ENCODE results near the gene LDLRAD2. TPM values are rescaled to one million over a fixed set of nuclear protein-coding genes. Genes with fewer than 3 reads are reported as not detected.

LDLRAD2 gene
- total RNA-seq, 1 experiment from 2014 or later = not detected

- no peaks in the 10 kb centered on the region for H3K27me3 ChIP-seq (replicated peaks; ENCODE audit: insufficient read depth, low read depth, low read length, poor library complexity)
- H3K36me3 ChIP-seq (ENCODE audit: insufficient read depth, low read length, poor library complexity, severe bottlenecking) = no peaks in the 10 kb centered on the region
- TF ChIP-seq EZH2 (IDR thresholded peaks at IDR 0.05; ENCODE audit: borderline replicate concordance, low read depth, low read length, poor library complexity, severe bottlenecking) = no peak
- TF ChIP-seq CTCF (conservative IDR thresholded peaks at IDR 0.05; ENCODE audit: low read depth, low read length) = no peak
- H3K4me1 ChIP-seq (ENCODE audit: insufficient read depth, low read length, poor library complexity, severe bottlenecking) = no peaks in the 10 kb centered on the region
- ChIA-PET POLR2A (ENCODE audit: low non-redundant PET) (no interaction called here), CTCF (no interaction called here)
- no peak overlapping the region for H3K4me3 ChIP-seq (ENCODE audit: low read depth, low read length, poor library complexity, severe bottlenecking)
- intact Hi-C loops (cut with micrococcal nuclease; ENCODE audit: unreplicated experiment) = no loop called here
- DNase-seq (ENCODE audit: low spot score) = no peak
- H3K27ac ChIP-seq (ENCODE audit: low read depth, low read length, poor library complexity, severe bottlenecking) = no peak overlapping the region
- H3K9me3 ChIP-seq (ENCODE audit: low read depth, low read length, poor library complexity, severe bottlenecking) = no peaks in the 10 kb centered on the region
- BruUV-seq (replicated peaks) = no TSS peak
These were observed 54.6 kb downstream of the LDLRAD2 start for GRCh38 chr1:21866707-21867043.

GRCh38 chr1:21867451-21867996 is 55.5 kb downstream of the LDLRAD2 start:
- H3K4me1 ChIP-seq (ENCODE audit: insufficient read depth, low read length, poor library complexity, severe bottlenecking) = no peaks in the 10 kb centered on the region
- DNase-seq (ENCODE audit: low spot score) = no peak
- ChIA-PET POLR2A (ENCODE audit: low non-redundant PET) (no interaction called here), CTCF (no interaction called here)
- no peaks in the 10 kb centered on the region for H3K27me3 ChIP-seq (replicated peaks; ENCODE audit: insufficient read depth, low read depth, low read length, poor library complexity)
- intact Hi-C loops (cut with micrococcal nuclease; ENCODE audit: unreplicated experiment) = no loop called here
- no peak overlapping the region for H3K4me3 ChIP-seq (ENCODE audit: low read depth, low read length, poor library complexity, severe bottlenecking)
- no peaks in the 10 kb centered on the region for H3K36me3 ChIP-seq (ENCODE audit: insufficient read depth, low read length, poor library complexity, severe bottlenecking)
- no TSS peak for BruUV-seq (replicated peaks)
- TF ChIP-seq CTCF (conservative IDR thresholded peaks at IDR 0.05; ENCODE audit: low read depth, low read length) (no peak), EZH2 (IDR thresholded peaks at IDR 0.05; ENCODE audit: borderline replicate concordance, low read depth, low read length, poor library complexity, severe bottlenecking) (no peak)
- H3K9me3 ChIP-seq (ENCODE audit: low read depth, low read length, poor library complexity, severe bottlenecking) = no peaks in the 10 kb centered on the region
- no peak overlapping the region for H3K27ac ChIP-seq (ENCODE audit: low read depth, low read length, poor library complexity, severe bottlenecking)

GRCh38 chr1:21868482-21868881 is 56.4 kb downstream of the LDLRAD2 start:
- intact Hi-C loops (cut with micrococcal nuclease; ENCODE audit: unreplicated experiment) = no loop called here
- H3K27ac ChIP-seq (ENCODE audit: low read depth, low read length, poor library complexity, severe bottlenecking) = no peak overlapping the region
- H3K4me1 ChIP-seq (ENCODE audit: insufficient read depth, low read length, poor library complexity, severe bottlenecking) = no peaks in the 10 kb centered on the region
- no peak overlapping the region for H3K4me3 ChIP-seq (ENCODE audit: low read depth, low read length, poor library complexity, severe bottlenecking)
- no peaks in the 10 kb centered on the region for H3K27me3 ChIP-seq (replicated peaks; ENCODE audit: insufficient read depth, low read depth, low read length, poor library complexity)
- no peaks in the 10 kb centered on the region for H3K36me3 ChIP-seq (ENCODE audit: insufficient read depth, low read length, poor library complexity, severe bottlenecking)
- no TSS peak for BruUV-seq (replicated peaks)
- no peak for DNase-seq (ENCODE audit: low spot score)
- POLR2A ChIA-PET (ENCODE audit: low non-redundant PET) = no interaction called here
- H3K9me3 ChIP-seq (ENCODE audit: low read depth, low read length, poor library complexity, severe bottlenecking) = no peaks in the 10 kb centered on the region
- TF ChIP-seq EZH2 (IDR thresholded peaks at IDR 0.05; ENCODE audit: borderline replicate concordance, low read depth, low read length, poor library complexity, severe bottlenecking) (no peak), CTCF (conservative IDR thresholded peaks at IDR 0.05; ENCODE audit: low read depth, low read length) (no peak)
- CTCF ChIA-PET = no interaction called here
